DND-41 (cell line): Measurements from ENCODE around the gene EXOSC3.

ENCODE experiments used
- CTCF ChIP-seq: IDR thresholded peaks from 2 replicates; pipeline ENCODE4 v1.5.1; 2012; ENCODE audit warnings: borderline replicate concordance, low read length, moderate library complexity, mild to moderate bottlenecking; ENCODE audit not compliant: poor library complexity, severe bottlenecking; ENCODE audit errors: extremely low read depth
- EZH2 ChIP-seq: IDR thresholded peaks from 3 replicates; pipeline ENCODE4 v1.6.1; 2012; ENCODE audit warnings: borderline replicate concordance, low read depth, mild to moderate bottlenecking, moderate library complexity, low read length, inconsistent platforms; ENCODE audit not compliant: severe bottlenecking

DNA sequence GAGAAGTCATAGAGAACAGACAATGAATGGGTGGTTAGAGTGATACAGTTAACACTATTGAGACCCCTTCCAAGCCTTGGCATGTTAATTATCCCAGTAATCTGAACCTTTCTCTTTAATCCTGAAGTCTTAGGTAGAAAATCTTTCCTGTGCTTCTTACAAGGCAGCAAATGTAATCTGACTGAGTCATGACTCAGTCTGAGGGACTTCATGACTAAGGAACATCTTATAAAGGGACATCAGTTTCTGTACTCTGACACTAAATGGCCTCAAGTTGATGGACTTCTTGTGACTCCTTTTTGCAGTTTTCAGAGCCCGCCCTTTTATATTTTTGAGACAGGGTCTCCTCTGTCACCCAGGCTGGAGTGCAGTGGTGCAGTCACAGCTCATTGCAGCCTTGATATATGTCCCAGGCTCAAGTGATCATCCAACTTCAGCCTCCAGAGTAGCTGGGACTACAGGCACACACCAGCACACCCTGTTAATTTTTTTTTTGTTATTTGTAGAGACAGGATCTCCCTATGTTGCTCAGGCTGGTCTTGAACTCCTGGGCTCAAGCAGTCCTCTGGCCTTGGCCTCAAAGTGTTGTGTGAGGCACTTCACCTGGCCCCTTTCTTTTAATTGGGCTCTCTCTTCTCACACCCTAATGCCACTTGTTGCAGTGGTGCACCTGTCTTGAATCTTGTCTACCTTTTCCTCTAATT, 9.5 kb downstream of the EXOSC3 start:
- TF ChIP-seq CTCF (no peak), EZH2 (no peak)
